RWPE2 (cell line): ENCODE measurements around the gene DROSHA.

Experiments
- ATAC-seq: fragments of 200-7000 bp; cut with Tn5 transposase; 3 replicates; pipeline ENCODE4 v1.9.1; 2021; ENCODE audit warnings: low read depth
- DNase-seq: peaks from one replicate; pipeline ENCODE4 v3.0.0-alpha.2; 2020; ENCODE audit warnings: low spot score
- H3K27ac ChIP-seq: fragments of 450-650 bp; 2 replicates; pipeline ENCODE4 v1.5.1; 2017; ENCODE audit warnings: mild to moderate bottlenecking; ENCODE audit not compliant: poor library complexity, severe bottlenecking
- H3K27me3 ChIP-seq: fragments of 250-450 bp; sonication (Bioruptor Pico); 2 replicates; pipeline ENCODE4 v1.5.1; 2021; ENCODE audit warnings: mild to moderate bottlenecking, moderate library complexity; ENCODE audit not compliant: insufficient read depth, poor library complexity, severe bottlenecking
- H3K36me3 ChIP-seq: fragments of 250-450 bp; sonication (Bioruptor Pico); 2 replicates; pipeline ENCODE4 v1.5.1; 2020; ENCODE audit warnings: low read depth, mild to moderate bottlenecking, moderate library complexity
- H3K4me1 ChIP-seq: fragments of 250-450 bp; sonication (Bioruptor Pico); 2 replicates; pipeline ENCODE4 v1.5.1; 2021; ENCODE audit warnings: mild to moderate bottlenecking, moderate library complexity; ENCODE audit not compliant: insufficient read depth, poor library complexity, severe bottlenecking
- H3K4me3 ChIP-seq: fragments of 250-450 bp; sonication (Bioruptor Pico); 2 replicates; pipeline ENCODE4 v1.5.1; 2021; ENCODE audit warnings: mild to moderate bottlenecking, moderate library complexity; ENCODE audit not compliant: severe bottlenecking
- H3K9me3 ChIP-seq: fragments of 250-450 bp; sonication (Bioruptor Pico); 2 replicates; pipeline ENCODE4 v1.5.1; 2021; ENCODE audit warnings: mild to moderate bottlenecking, moderate library complexity; ENCODE audit not compliant: severe bottlenecking
- TF ChIP-seq, protein P1 (sequence below): fragments of 450-650 bp; IDR thresholded peaks from one replicate; pipeline ENCODE4 v1.5.1; 2017; ENCODE audit warnings: mild to moderate bottlenecking, moderate library complexity; ENCODE audit not compliant: poor library complexity, severe bottlenecking

DROSHA gene

DNA sequence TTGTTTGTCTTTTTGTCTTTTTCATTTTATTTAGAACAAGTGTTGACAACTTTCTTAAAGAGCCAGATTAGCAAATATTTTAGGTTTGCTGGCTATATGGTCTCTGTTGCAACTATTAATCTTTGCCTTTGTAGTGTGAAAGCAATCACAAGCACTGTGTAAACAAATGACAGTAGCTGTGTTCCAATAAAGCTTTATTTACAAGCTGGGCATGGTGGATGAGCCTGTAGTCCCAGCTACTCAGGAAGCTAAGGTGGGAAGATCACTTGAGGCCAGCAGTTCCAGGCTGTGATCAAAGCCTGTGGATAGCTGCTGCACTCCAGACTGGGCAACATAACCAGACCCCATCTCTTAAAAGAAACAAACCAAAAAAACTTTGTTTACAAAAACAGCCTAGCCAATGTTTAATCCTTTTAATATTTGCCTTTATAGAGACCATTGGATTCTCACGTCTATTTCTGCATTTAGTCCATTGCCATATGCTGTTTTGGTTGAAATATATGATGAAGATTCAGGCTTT lies 2.7 kb upstream of the DROSHA start:
- no peak overlapping the region for H3K27ac ChIP-seq
- H3K36me3 ChIP-seq, result peaks cover 73% of the 10 kb centered on the region
- no peaks in the 10 kb centered on the region for H3K27me3 ChIP-seq
- DNase-seq (no peak), ATAC-seq (no peak)
- H3K4me1 ChIP-seq, result peaks cover 9% of the 10 kb centered on the region
- H3K9me3 ChIP-seq, result no peaks in the 10 kb centered on the region
- H3K4me3 ChIP-seq, result no peak overlapping the region
- TF ChIP-seq, protein P1, sequence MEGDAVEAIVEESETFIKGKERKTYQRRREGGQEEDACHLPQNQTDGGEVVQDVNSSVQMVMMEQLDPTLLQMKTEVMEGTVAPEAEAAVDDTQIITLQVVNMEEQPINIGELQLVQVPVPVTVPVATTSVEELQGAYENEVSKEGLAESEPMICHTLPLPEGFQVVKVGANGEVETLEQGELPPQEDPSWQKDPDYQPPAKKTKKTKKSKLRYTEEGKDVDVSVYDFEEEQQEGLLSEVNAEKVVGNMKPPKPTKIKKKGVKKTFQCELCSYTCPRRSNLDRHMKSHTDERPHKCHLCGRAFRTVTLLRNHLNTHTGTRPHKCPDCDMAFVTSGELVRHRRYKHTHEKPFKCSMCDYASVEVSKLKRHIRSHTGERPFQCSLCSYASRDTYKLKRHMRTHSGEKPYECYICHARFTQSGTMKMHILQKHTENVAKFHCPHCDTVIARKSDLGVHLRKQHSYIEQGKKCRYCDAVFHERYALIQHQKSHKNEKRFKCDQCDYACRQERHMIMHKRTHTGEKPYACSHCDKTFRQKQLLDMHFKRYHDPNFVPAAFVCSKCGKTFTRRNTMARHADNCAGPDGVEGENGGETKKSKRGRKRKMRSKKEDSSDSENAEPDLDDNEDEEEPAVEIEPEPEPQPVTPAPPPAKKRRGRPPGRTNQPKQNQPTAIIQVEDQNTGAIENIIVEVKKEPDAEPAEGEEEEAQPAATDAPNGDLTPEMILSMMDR, result no peak

DNA sequence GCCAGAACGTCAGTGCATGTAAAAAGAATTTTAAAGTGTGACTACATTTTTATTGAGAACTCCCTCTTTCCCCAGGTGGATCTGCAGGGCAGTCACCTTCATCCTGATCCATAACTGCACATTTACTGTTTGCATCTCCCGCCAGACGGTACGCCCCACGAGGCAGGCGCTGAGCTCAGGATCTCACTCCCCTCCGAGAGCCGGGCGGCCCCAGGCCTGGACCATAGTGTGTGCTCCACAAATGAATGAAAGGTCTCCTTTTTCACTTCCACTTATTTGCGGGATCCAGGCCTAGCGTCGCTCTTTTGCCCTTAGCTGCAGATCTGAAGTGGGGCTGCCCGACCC lies 378 bp downstream of the DROSHA start:
- Histone ChIP-seq H3K27ac (peak overlapping the region; percentile 65), H3K36me3 (peaks cover 72% of the 10 kb centered on the region), H3K27me3 (no peaks in the 10 kb centered on the region), H3K4me3 (peak overlapping the region; percentile 59), H3K9me3 (no peaks in the 10 kb centered on the region), H3K4me1 (peaks cover 9% of the 10 kb centered on the region)
- TF ChIP-seq, protein P1, result no peak
- DNase-seq (no peak), ATAC-seq (peak; percentile 41)

DNA sequence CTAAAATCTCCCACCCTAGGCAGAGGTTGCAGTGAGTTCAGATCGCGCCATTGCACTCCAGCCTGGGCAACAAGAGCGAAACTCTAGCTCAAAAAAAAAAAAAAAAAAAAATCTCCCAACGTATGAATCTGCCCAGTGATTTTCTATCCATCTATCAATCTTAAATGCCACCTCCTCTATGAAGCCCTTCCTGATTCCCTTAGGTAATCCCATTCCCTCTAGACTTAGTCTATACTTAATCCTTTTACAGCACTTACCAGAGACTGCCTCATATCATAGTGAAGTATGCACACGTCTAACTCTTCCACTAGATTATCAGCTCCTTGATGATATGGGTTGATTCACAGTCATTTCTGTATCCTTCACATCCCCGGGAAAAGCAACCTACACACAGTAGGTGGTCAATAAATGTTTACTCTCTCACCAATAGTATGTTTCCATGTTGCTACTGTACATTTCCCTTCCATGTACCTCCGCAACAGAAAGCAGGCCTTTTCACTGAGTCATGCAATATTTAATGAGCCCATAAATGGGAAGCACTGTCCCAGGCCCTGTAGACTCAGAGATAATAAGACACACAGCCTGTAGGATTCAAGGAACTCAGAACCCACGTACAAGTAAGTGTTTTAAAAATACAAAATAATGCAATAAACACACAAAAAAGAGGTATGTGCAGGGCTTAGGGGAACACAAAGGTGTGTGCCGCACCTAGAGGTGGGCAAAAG lies 1.2 kb downstream of the DROSHA start:
- Histone ChIP-seq H3K36me3 (peaks cover 72% of the 10 kb centered on the region), H3K9me3 (no peaks in the 10 kb centered on the region), H3K4me3 (peak overlapping the region; percentile 59), H3K27me3 (no peaks in the 10 kb centered on the region), H3K4me1 (peaks cover 9% of the 10 kb centered on the region), H3K27ac (peak overlapping the region; percentile 65)
- ATAC-seq (no peak), DNase-seq (no peak)
- TF ChIP-seq, protein P1, result no peak

DNA sequence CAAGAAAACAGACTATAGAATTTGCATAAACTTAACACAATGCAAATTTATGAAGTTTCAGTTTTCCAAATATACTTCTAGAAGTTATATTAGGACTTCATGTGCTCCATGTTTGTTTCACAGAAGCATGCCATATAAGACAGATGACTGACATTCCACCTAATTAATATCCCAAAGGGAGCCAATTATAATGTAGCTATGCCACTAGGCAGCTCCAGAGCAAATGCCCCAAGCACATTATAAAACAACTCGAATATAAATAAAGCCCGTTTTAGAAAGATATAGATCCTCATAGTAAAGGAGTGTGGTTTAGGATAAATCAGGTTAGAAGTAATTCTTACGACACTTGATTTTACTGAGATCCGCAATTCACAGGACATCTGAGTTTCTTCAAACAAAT lies 8.9 kb downstream of the DROSHA start:
- Histone ChIP-seq H3K27me3 (no peaks in the 10 kb centered on the region), H3K4me1 (no peaks in the 10 kb centered on the region), H3K36me3 (peaks cover 98% of the 10 kb centered on the region), H3K9me3 (peaks cover 3% of the 10 kb centered on the region), H3K27ac (no peak overlapping the region), H3K4me3 (no peak overlapping the region)
- ATAC-seq, result no peak
- no peak for DNase-seq
- TF ChIP-seq, protein P1, result no peak

DNA sequence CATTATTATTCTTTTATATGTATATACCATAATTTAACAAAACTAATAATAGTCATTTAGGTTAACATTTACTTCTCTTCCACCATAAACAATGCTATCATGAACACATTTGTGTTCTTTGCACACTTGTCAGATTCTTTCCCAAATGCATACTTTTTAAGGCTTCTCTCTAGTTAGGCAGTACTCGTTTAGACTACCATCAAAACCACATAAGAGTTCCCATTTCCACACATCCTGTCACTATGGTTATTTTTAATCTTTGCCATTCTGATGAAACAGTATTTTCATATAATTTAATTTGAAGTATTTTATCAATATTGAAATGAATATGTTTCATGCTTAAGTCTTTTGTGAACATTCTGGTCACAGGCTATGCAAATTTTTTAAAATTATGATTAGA lies 15.1 kb downstream of the DROSHA start:
- no peak overlapping the region for H3K27ac ChIP-seq
- H3K27me3 ChIP-seq, result no peaks in the 10 kb centered on the region
- TF ChIP-seq, protein P1, result no peak
- DNase-seq (no peak), ATAC-seq (no peak)
- H3K36me3 ChIP-seq, result peaks cover 96% of the 10 kb centered on the region
- no peak overlapping the region for H3K4me3 ChIP-seq
- H3K9me3 ChIP-seq, result no peaks in the 10 kb centered on the region
- H3K4me1 ChIP-seq, result no peaks in the 10 kb centered on the region
